HCT116 (cell line): ENCODE results near the gene RGS6.

Experiments used
- CBX3 ChIP-seq: IDR thresholded peaks from 2 replicates; pipeline ENCODE4 v1.6.1; 2012; ENCODE audit warnings: low read depth
- CEBPB ChIP-seq: IDR thresholded peaks from 2 replicates; pipeline ENCODE4 v1.6.1; 2012; ENCODE audit warnings: low read depth
- EZH2 ChIP-seq: fragments of 200-600 bp; sonication (generic); IDR thresholded peaks from 2 replicates; pipeline ENCODE4 v1.6.1; 2017; ENCODE audit warnings: antibody characterized with exemption, mixed run types
- EZH2phosphoT487 ChIP-seq: fragments of 200-600 bp; IDR thresholded peaks from 2 replicates; pipeline ENCODE4 v1.6.1; 2018; ENCODE audit warnings: antibody characterized with exemption, borderline replicate concordance
- FOSL1 ChIP-seq: IDR thresholded peaks from 2 replicates; pipeline ENCODE4 v1.6.1; 2012; ENCODE audit warnings: low read depth
- JUND ChIP-seq: IDR thresholded peaks from 2 replicates; pipeline ENCODE4 v1.6.1; 2012
- POLR2A ChIP-seq: IDR thresholded peaks from 2 replicates; pipeline ENCODE4 v1.7.0; 2011; ENCODE audit warnings: borderline replicate concordance; ENCODE audit not compliant: insufficient read depth, insufficient read length; ENCODE audit errors: extremely low read depth
- POLR2AphosphoS5 ChIP-seq: IDR thresholded peaks from 2 replicates; pipeline ENCODE4 v1.6.1; 2011; ENCODE audit warnings: mild to moderate bottlenecking, low read depth, low read length, moderate library complexity
- SRF ChIP-seq: IDR thresholded peaks from 2 replicates; pipeline ENCODE4 v1.6.1; 2012; ENCODE audit warnings: low read depth
- TCF7L2 ChIP-seq: IDR thresholded peaks from 2 replicates; pipeline ENCODE4 v1.7.0; 2011; ENCODE audit warnings: borderline replicate concordance, inconsistent platforms; ENCODE audit not compliant: insufficient read depth, insufficient read length; ENCODE audit errors: extremely low read depth
- ZNF274 ChIP-seq: fragments of 200-500 bp; sonication (Bioruptor generic); IDR thresholded peaks from 2 replicates; pipeline ENCODE4 v1.6.1; 2014; ENCODE audit warnings: mild to moderate bottlenecking, low read depth, low read length, inconsistent platforms
- TF ChIP-seq, protein P1 (sequence below): IDR thresholded peaks from 2 replicates; pipeline ENCODE4 v1.6.1; 2012
- TF ChIP-seq, protein P2 (sequence below), 3 experiments: fragments of 200-600 bp in 1 of 3; sonication (generic) in 1 of 3; IDR thresholded peaks in 2 of 3; conservative IDR thresholded peaks in 1 of 3; 2 replicates each; pipeline ENCODE4 v1.5.1; 2012 to 2017; ENCODE audit warnings: low read depth in 2 of 3, low read length in 2 of 3, antibody characterized with exemption in 1 of 3, borderline replicate concordance in 1 of 3, control low read depth in 1 of 3, mild to moderate bottlenecking in 1 of 3, mixed read lengths in 1 of 3, mixed run types in 1 of 3, moderate library complexity in 1 of 3; ENCODE audit not compliant: insufficient read depth in 1 of 3
- TF ChIP-seq, protein P3 (sequence below): IDR thresholded peaks from 2 replicates; pipeline ENCODE4 v1.6.1; 2012; ENCODE audit warnings: low read depth

DNA sequence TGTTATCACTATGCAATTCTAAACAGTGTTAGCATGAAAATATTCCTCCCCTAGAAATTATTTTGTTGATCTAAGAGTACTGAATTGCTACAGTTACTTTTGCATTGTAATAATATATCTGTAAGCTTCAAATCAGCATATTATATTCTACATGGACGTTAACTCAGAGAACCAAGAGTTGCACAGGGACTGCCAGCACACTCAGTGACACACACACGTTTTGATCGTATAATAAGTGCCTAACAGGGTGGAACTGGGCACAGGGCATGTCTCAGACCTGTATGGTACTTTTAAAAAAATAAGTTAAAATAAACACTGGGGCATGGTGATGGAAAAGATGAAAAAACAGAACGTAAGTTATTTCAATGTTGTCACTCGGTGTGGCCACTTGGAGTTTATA is 451.6 kb downstream of the RGS6 start:
- TF ChIP-seq TCF7L2 (no peak), JUND (no peak), POLR2A (no peak), POLR2AphosphoS5 (no peak), EZH2phosphoT487 (no peak), SRF (no peak), ZNF274 (no peak), EZH2 (no peak), CEBPB (no peak), CBX3 (no peak), FOSL1 (no peak)
- TF ChIP-seq, protein P1, sequence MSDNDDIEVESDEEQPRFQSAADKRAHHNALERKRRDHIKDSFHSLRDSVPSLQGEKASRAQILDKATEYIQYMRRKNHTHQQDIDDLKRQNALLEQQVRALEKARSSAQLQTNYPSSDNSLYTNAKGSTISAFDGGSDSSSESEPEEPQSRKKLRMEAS: no peak
- TF ChIP-seq, protein P2, sequence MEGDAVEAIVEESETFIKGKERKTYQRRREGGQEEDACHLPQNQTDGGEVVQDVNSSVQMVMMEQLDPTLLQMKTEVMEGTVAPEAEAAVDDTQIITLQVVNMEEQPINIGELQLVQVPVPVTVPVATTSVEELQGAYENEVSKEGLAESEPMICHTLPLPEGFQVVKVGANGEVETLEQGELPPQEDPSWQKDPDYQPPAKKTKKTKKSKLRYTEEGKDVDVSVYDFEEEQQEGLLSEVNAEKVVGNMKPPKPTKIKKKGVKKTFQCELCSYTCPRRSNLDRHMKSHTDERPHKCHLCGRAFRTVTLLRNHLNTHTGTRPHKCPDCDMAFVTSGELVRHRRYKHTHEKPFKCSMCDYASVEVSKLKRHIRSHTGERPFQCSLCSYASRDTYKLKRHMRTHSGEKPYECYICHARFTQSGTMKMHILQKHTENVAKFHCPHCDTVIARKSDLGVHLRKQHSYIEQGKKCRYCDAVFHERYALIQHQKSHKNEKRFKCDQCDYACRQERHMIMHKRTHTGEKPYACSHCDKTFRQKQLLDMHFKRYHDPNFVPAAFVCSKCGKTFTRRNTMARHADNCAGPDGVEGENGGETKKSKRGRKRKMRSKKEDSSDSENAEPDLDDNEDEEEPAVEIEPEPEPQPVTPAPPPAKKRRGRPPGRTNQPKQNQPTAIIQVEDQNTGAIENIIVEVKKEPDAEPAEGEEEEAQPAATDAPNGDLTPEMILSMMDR (IDR thresholded peaks at IDR 0.05 in 2 of 3, conservative IDR thresholded peaks at IDR 0.05 in 1 of 3; ENCODE audit: borderline replicate concordance in 1 of 3, insufficient read depth in 1 of 3, low read depth in 2 of 3, low read length in 2 of 3): no peak
- TF ChIP-seq, protein P3, sequence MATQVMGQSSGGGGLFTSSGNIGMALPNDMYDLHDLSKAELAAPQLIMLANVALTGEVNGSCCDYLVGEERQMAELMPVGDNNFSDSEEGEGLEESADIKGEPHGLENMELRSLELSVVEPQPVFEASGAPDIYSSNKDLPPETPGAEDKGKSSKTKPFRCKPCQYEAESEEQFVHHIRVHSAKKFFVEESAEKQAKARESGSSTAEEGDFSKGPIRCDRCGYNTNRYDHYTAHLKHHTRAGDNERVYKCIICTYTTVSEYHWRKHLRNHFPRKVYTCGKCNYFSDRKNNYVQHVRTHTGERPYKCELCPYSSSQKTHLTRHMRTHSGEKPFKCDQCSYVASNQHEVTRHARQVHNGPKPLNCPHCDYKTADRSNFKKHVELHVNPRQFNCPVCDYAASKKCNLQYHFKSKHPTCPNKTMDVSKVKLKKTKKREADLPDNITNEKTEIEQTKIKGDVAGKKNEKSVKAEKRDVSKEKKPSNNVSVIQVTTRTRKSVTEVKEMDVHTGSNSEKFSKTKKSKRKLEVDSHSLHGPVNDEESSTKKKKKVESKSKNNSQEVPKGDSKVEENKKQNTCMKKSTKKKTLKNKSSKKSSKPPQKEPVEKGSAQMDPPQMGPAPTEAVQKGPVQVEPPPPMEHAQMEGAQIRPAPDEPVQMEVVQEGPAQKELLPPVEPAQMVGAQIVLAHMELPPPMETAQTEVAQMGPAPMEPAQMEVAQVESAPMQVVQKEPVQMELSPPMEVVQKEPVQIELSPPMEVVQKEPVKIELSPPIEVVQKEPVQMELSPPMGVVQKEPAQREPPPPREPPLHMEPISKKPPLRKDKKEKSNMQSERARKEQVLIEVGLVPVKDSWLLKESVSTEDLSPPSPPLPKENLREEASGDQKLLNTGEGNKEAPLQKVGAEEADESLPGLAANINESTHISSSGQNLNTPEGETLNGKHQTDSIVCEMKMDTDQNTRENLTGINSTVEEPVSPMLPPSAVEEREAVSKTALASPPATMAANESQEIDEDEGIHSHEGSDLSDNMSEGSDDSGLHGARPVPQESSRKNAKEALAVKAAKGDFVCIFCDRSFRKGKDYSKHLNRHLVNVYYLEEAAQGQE: no peak
